GM18511 (cell line): ENCODE measurements around the gene KLHL1.
A peak's percentile ranks its signal among the peaks of the same experiment; 100 is the strongest.

Experiments
- ATAC-seq: cut with Tn5 transposase; IDR thresholded peaks from one replicate; pipeline ENCODE4 v1.9.1; 2021; ENCODE audit warnings: mild to moderate bottlenecking, moderate library complexity; ENCODE audit not compliant: unreplicated experiment

Gene KLHL1

GRCh38 chr13:70016116-70016515, 92.1 kb downstream of the KLHL1 start:
- no peak for ATAC-seq

- ATAC-seq, result no peak
These were observed 93.9 kb downstream of the KLHL1 start for GRCh38 chr13:70014337-70014736.

- no peak for ATAC-seq
These were observed 108.4 kb downstream of the KLHL1 start for GRCh38 chr13:69999875-70000274.

GRCh38 chr13:69997061-69997460, 111.2 kb downstream of the KLHL1 start:
- no peak for ATAC-seq

GRCh38 chr13:69980799-69981198, 127.5 kb downstream of the KLHL1 start:
- ATAC-seq, result peak; percentile 64

- ATAC-seq, result no peak
These were observed 132.8 kb downstream of the KLHL1 start for GRCh38 chr13:69975496-69975895.

- ATAC-seq, result peak; percentile 68
These were observed 137.7 kb downstream of the KLHL1 start for GRCh38 chr13:69970520-69970919.

GRCh38 chr13:69959046-69959445, 149.2 kb downstream of the KLHL1 start:
- no peak for ATAC-seq

GRCh38 chr13:69956839-69957238, 151.4 kb downstream of the KLHL1 start:
- no peak for ATAC-seq

- ATAC-seq, result no peak
These were observed 151.9 kb downstream of the KLHL1 start for GRCh38 chr13:69956349-69956748.

- ATAC-seq, result no peak
These were observed 153.0 kb downstream of the KLHL1 start for GRCh38 chr13:69955271-69955670.

GRCh38 chr13:69951412-69951811, 156.8 kb downstream of the KLHL1 start:
- ATAC-seq, result no peak

GRCh38 chr13:69950160-69950559, 158.1 kb downstream of the KLHL1 start:
- no peak for ATAC-seq

- ATAC-seq, result peak; percentile 98
These were observed 160.2 kb downstream of the KLHL1 start for GRCh38 chr13:69948016-69948415.

GRCh38 chr13:69947582-69947981, 160.7 kb downstream of the KLHL1 start:
- ATAC-seq, result peak; percentile 46

GRCh38 chr13:69946511-69946910, 161.7 kb downstream of the KLHL1 start:
- ATAC-seq, result no peak

GRCh38 chr13:69935043-69935442, 173.2 kb downstream of the KLHL1 start:
- ATAC-seq, result peak; percentile 93

- ATAC-seq, result no peak
These were observed 180.0 kb downstream of the KLHL1 start for GRCh38 chr13:69928262-69928661.

- no peak for ATAC-seq
These were observed 187.1 kb downstream of the KLHL1 start for GRCh38 chr13:69921156-69921555.

- ATAC-seq, result no peak
These were observed 195.6 kb downstream of the KLHL1 start for GRCh38 chr13:69912630-69913029.

- ATAC-seq, result no peak
These were observed 197.5 kb downstream of the KLHL1 start for GRCh38 chr13:69910800-69911199.

GRCh38 chr13:69904784-69905183, 203.5 kb downstream of the KLHL1 start:
- ATAC-seq, result no peak

- no peak for ATAC-seq
These were observed 205.2 kb downstream of the KLHL1 start for GRCh38 chr13:69903081-69903480.

- no peak for ATAC-seq
These were observed 225.8 kb downstream of the KLHL1 start for GRCh38 chr13:69882451-69882850.
